Naive thymus-derived CD8-positive, alpha-beta T cell (primary cell): ENCODE results near the gene OVCH1. TPM values are rescaled to one million over a fixed set of nuclear protein-coding genes. Genes with fewer than 3 reads are reported as not detected.
A peak's percentile ranks its signal among the peaks of the same experiment; 100 is the strongest.

Experiments used
- ATAC-seq, 2 donors: fragments of 150-1000 bp; cut with Tn5 transposase in 1 of 2; sonication (Bioruptor Pico), chemical (Tn5 transposase) in 1 of 2; 1 replicate in 1 of 2; 2 replicates in 1 of 2; pipeline ENCODE4 v1.10.0; 2021; ENCODE audit warnings: mild to moderate bottlenecking in 2 of 2, moderate library complexity in 2 of 2
- POLR2A ChIA-PET: fragments of 350-600 bp; sonication (Branson Sonifier 250); formaldehyde crosslinking; loops from one replicate; lab custom pipeline; 2021; ENCODE audit warnings: antibody characterized with exemption; lab: Charles Lee
- DNase-seq, 10 donors: peaks; one replicate each; pipeline versions ENCODE4 v3.0.0 to v3.0.0-alpha.2; 2020 to 2022
- H3K27ac Mint-ChIP-seq, 10 donors: one replicate each; pipeline ENCODE4 v1.8.0; 2020 to 2022; ENCODE audit warnings: mild to moderate bottlenecking in 10 of 10, mixed read lengths in 10 of 10, moderate library complexity in 4 of 10, inconsistent platforms in 1 of 10
- H3K27me3 Mint-ChIP-seq, 5 donors: one replicate each; pipeline ENCODE4 v1.8.0; 2021 to 2022; ENCODE audit warnings: mixed read lengths in 5 of 5
- H3K36me3 Mint-ChIP-seq, 3 donors: one replicate each; pipeline ENCODE4 v1.8.0; 2020 to 2022; ENCODE audit warnings: mixed read lengths in 3 of 3, mild to moderate bottlenecking in 2 of 3, inconsistent platforms in 1 of 3
- H3K4me1 Mint-ChIP-seq, 4 donors: one replicate each; pipeline ENCODE4 v1.8.0; 2021 to 2022; ENCODE audit warnings: mixed read lengths in 4 of 4
- H3K4me3 Mint-ChIP-seq, 10 donors: one replicate each; pipeline ENCODE4 v1.8.0; 2020 to 2022; ENCODE audit warnings: mild to moderate bottlenecking in 10 of 10, mixed read lengths in 10 of 10, moderate library complexity in 6 of 10, inconsistent platforms in 1 of 10
- H3K9me3 Mint-ChIP-seq, 9 donors: one replicate each; pipeline ENCODE4 v1.8.0; 2020 to 2022; ENCODE audit warnings: mixed read lengths in 9 of 9, mild to moderate bottlenecking in 3 of 9, inconsistent platforms in 1 of 9, moderate library complexity in 1 of 9
- polyA plus RNA-seq, 3 donors: library from polyadenylated mRNA; unstranded; fragments of 300-500 nt; fragmentation: Illumina TruSeq; gene quantifications; one replicate each; pipeline ENCODE4 v1.2.3, GENCODE V29; 2021
- total RNA-seq, 8 experiments: library from RNA in 2 of 8; stranded (reverse) in 2 of 8; gene quantifications; one replicate each; pipeline ENCODE4 v1.2.3 and lab custom pipeline; 2021 to 2026

Gene OVCH1
- total and polyA plus RNA-seq, 5 experiments from 2014 or later = not detected

DNA sequence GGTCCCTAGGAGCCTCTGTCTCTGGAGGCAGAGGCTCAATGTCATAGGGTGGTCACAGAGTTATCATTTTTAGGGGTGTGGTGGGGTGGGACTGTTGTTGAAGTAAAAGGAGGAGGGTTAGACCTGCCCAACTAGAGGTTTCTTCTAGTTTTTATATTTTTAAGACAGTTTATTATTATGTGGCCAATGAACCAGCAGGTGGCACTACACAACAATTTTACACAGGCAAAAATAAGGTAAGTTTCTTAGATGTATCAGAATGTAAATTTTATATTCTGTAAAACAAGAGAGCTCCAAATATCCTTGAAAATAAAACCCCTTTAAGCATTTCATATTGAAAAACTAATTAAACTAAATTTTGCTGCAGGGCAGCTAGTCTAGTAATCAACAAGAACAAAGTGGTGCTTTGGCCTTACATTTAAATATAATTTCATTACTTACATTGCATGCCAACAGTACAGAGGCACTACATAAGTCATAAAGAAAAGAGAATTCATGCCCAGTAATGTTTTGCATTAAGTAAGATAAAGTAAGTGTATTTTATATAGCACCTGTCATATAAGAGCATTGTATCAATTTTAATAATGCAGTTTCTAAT is 22.2 kb upstream of the OVCH1 start:
- Mint-ChIP-seq H3K4me1 (no peaks in the 10 kb centered on the region), H3K4me3 (no peak overlapping the region), H3K27ac (no peak overlapping the region), H3K9me3 (no peaks in the 10 kb centered on the region), H3K27me3 (peaks cover 8 to 12% (median 10%) of the 10 kb centered on the region in 5 donors), H3K36me3 (no peaks in the 10 kb centered on the region)
- no peak for ATAC-seq
- peak in 5 of 10 donors; percentile 2 to 28 (median 23) for DNase-seq
- POLR2A ChIA-PET = no interaction called here

DNA sequence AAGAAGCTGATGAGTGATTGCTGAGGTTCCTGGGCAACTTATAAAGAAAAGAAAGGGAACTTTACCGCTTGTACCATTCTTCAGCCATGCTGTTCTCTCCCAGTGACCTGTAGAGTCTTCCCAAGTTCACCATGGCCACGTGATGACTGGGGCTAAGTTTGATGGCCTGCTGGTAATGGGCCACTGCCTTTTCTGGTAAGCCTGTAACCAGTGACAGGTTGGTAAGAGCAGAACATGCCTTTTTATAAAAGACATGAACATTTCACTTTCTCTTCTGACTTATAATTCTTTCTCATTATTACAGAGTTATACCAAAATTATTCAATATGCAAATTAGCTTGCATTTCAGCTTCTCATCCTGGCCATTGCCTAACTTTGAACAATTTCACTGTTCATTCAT is 20.9 kb upstream of the OVCH1 start:
- Mint-ChIP-seq H3K36me3 (no peaks in the 10 kb centered on the region), H3K27ac (no peak overlapping the region), H3K4me1 (no peaks in the 10 kb centered on the region), H3K9me3 (no peaks in the 10 kb centered on the region), H3K27me3 (peaks cover 13 to 23% (median 16%) of the 10 kb centered on the region in 5 donors), H3K4me3 (no peak overlapping the region)
- ATAC-seq = no peak
- DNase-seq = no peak
- POLR2A ChIA-PET = no interaction called here

DNA sequence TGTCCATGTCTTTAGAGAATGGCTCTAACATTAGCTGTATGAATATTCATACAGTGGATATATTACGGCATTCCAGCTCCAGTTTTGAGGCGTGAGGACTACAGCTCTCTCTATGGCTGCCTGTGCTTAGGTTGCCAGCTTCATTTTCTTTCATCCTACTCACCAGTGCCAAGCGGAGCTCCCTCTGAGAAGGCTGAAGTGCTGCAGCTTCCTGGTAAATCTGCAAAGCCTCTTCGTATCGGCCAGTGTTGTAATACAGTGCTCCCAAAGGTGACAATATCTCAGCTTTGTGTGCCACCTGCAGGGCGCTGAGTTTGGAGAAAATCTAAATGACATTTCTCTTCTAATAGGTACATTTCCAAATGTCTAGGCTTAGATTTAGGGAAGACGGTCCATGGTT is 19.8 kb upstream of the OVCH1 start:
- ATAC-seq (no peak), DNase-seq (no peak)
- H3K4me1 Mint-ChIP-seq = no peaks in the 10 kb centered on the region
- H3K9me3 Mint-ChIP-seq = no peaks in the 10 kb centered on the region
- POLR2A ChIA-PET = no interaction called here
- H3K27ac Mint-ChIP-seq = no peak overlapping the region
- no peak overlapping the region for H3K4me3 Mint-ChIP-seq
- no peaks in the 10 kb centered on the region for H3K36me3 Mint-ChIP-seq
- H3K27me3 Mint-ChIP-seq = peaks cover 13 to 24% (median 16%) of the 10 kb centered on the region in 5 donors

DNA sequence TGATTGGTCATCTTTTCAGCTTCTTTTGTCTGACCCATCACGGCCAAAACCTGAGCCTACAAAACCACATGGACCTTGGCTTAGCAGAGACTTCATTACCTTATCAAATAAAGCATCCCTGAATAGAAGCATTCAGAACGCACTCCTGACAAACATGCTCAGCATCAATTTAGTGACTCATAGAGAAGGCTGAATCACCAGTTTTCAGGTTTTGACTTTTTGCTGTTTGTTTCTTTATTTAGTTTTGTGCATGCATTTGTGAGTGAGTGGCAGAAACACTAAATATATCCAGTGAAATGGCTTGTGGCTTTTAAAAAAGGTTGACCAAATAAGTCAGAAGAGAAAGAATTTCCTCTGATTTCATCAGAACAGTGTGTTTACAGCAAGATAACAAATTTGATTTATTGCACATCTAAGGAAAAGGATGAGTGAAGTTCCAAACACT is 19.0 kb upstream of the OVCH1 start:
- H3K27me3 Mint-ChIP-seq = peaks cover 13 to 24% (median 14%) of the 10 kb centered on the region in 5 donors
- ATAC-seq (no peak), DNase-seq (no peak)
- H3K4me1 Mint-ChIP-seq = no peaks in the 10 kb centered on the region
- H3K27ac Mint-ChIP-seq = no peak overlapping the region
- POLR2A ChIA-PET = no interaction called here
- H3K4me3 Mint-ChIP-seq = no peak overlapping the region
- H3K36me3 Mint-ChIP-seq = no peaks in the 10 kb centered on the region
- H3K9me3 Mint-ChIP-seq = no peaks in the 10 kb centered on the region

DNA sequence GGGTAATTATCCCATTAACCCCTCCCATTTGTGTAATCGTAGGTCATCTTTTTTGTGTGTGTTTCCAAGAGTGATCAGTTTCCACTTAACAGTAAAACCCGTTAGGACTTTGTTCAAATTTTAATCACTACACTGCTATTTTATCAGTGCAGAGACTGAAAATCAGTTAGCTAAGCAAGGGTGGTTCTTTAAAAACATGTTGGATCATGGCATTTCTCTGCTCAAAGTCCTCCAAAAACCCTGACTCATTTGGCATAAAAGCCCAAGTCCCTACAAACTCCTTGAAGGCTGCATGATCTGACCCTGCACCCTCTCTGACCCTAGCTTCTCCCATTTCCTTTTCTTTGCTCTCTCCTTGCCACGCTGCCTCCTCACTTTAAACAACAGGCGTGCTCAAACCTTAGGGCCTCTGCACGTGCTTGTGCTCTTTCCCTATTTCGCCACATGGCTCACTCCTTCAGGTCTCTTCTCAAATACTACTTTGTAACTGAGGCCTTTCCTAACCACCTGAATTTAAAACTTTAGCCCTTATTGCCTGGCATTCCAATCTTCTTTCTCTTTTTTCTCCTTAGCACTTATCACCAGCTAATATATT is 13.2 kb upstream of the OVCH1 start:
- no peak for DNase-seq
- Mint-ChIP-seq H3K27ac (no peak overlapping the region), H3K4me1 (no peaks in the 10 kb centered on the region), H3K9me3 (no peaks in the 10 kb centered on the region), H3K27me3 (peaks cover 14 to 41% (median 28%) of the 10 kb centered on the region in 5 donors), H3K4me3 (no peak overlapping the region), H3K36me3 (no peaks in the 10 kb centered on the region)
- POLR2A ChIA-PET = no interaction called here
- ATAC-seq = no peak

- no peak for ATAC-seq
- Mint-ChIP-seq H3K36me3 (no peaks in the 10 kb centered on the region), H3K4me3 (no peak overlapping the region), H3K4me1 (no peaks in the 10 kb centered on the region), H3K27ac (no peak overlapping the region), H3K27me3 (peaks cover 3 to 30% (median 16%) of the 10 kb centered on the region in 5 donors), H3K9me3 (no peaks in the 10 kb centered on the region)
- no peak for DNase-seq
- POLR2A ChIA-PET = no interaction called here
Measured at GRCh38 chr12:29509503-29509902, 12.0 kb upstream of the OVCH1 start.

GRCh38 chr12:29508949-29509348 is 11.5 kb upstream of the OVCH1 start:
- no peak for ATAC-seq
- no peaks in the 10 kb centered on the region for H3K36me3 Mint-ChIP-seq
- no peaks in the 10 kb centered on the region for H3K4me1 Mint-ChIP-seq
- peaks cover 3 to 25% (median 16%) of the 10 kb centered on the region in 5 donors for H3K27me3 Mint-ChIP-seq
- POLR2A ChIA-PET = no interaction called here
- DNase-seq = no peak
- no peak overlapping the region for H3K27ac Mint-ChIP-seq
- H3K9me3 Mint-ChIP-seq = no peaks in the 10 kb centered on the region
- no peak overlapping the region for H3K4me3 Mint-ChIP-seq

- ATAC-seq = no peak
- DNase-seq = no peak
- POLR2A ChIA-PET = no interaction called here
- Mint-ChIP-seq H3K9me3 (no peaks in the 10 kb centered on the region), H3K4me3 (no peak overlapping the region), H3K27ac (no peak overlapping the region), H3K36me3 (no peaks in the 10 kb centered on the region), H3K27me3 (peaks cover 4 to 19% (median 10%) of the 10 kb centered on the region in 5 donors), H3K4me1 (peaks cover 0 to 2% (median 0%) of the 10 kb centered on the region in 4 donors)
Measured at GRCh38 chr12:29505122-29505521, 7.6 kb upstream of the OVCH1 start.

- no peak for ATAC-seq
- POLR2A ChIA-PET = no interaction called here
Measured at GRCh38 chr12:29503283-29503682, 5.8 kb upstream of the OVCH1 start.

GRCh38 chr12:29499235-29499634 is 1.7 kb upstream of the OVCH1 start:
- ATAC-seq = no peak
- no peak for DNase-seq
- peaks cover 0 to 20% (median 9%) of the 10 kb centered on the region in 5 donors for H3K27me3 Mint-ChIP-seq
- H3K4me1 Mint-ChIP-seq = peaks cover 0 to 2% (median 0%) of the 10 kb centered on the region in 4 donors
- H3K27ac Mint-ChIP-seq = no peak overlapping the region
- H3K36me3 Mint-ChIP-seq = no peaks in the 10 kb centered on the region
- H3K4me3 Mint-ChIP-seq = no peak overlapping the region
- no peaks in the 10 kb centered on the region for H3K9me3 Mint-ChIP-seq
- POLR2A ChIA-PET = no interaction called here

More at GRCh38 chr12:29503283-29503682, 5.8 kb upstream of the OVCH1 start:
- DNase-seq = no peak
- peaks cover 0 to 2% (median 0%) of the 10 kb centered on the region in 4 donors for H3K4me1 Mint-ChIP-seq
- peaks cover 5 to 19% (median 10%) of the 10 kb centered on the region in 5 donors for H3K27me3 Mint-ChIP-seq
- no peak overlapping the region for H3K27ac Mint-ChIP-seq
- no peak overlapping the region for H3K4me3 Mint-ChIP-seq
- no peaks in the 10 kb centered on the region for H3K36me3 Mint-ChIP-seq
- H3K9me3 Mint-ChIP-seq = no peaks in the 10 kb centered on the region

GRCh38 chr12:29492891-29493290 is 4.6 kb downstream of the OVCH1 start:
- ATAC-seq (no peak), DNase-seq (no peak)
- H3K4me3 Mint-ChIP-seq = no peak overlapping the region
- H3K9me3 Mint-ChIP-seq = no peaks in the 10 kb centered on the region
- peaks cover 13 to 34% (median 23%) of the 10 kb centered on the region in 5 donors for H3K27me3 Mint-ChIP-seq
- H3K4me1 Mint-ChIP-seq = no peaks in the 10 kb centered on the region
- no peak overlapping the region for H3K27ac Mint-ChIP-seq
- POLR2A ChIA-PET = no interaction called here
- H3K36me3 Mint-ChIP-seq = no peaks in the 10 kb centered on the region

- Mint-ChIP-seq H3K9me3 (no peaks in the 10 kb centered on the region), H3K4me3 (no peak overlapping the region), H3K36me3 (no peaks in the 10 kb centered on the region), H3K27ac (no peak overlapping the region), H3K4me1 (no peaks in the 10 kb centered on the region), H3K27me3 (peaks cover 13 to 40% (median 15%) of the 10 kb centered on the region in 5 donors)
- ATAC-seq (no peak), DNase-seq (no peak)
- POLR2A ChIA-PET = no interaction called here
Measured at GRCh38 chr12:29486972-29487371, 10.5 kb downstream of the OVCH1 start.

DNA sequence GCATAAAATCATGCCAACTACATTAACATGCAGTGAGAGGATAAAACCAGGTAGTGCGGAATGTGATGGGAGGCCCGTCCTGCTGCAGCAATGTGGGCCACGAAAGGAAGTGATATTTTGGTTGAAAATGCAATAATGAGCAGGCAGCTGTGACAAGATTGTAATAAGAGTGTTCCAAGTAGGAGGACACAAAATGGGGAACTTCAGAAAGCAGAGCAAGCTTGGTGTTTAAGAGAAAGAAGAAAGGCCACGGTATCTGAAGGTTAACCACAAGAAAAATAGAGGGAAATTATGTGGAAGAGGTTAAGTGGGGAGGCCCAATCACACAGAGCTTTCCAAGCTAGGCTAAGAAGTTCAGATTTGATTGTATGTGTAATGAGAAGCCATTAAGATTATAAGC is 34.3 kb downstream of the OVCH1 start:
- Mint-ChIP-seq H3K9me3 (peaks cover 0 to 4% (median 0%) of the 10 kb centered on the region in 9 donors), H3K4me1 (peaks cover 0 to 2% (median 0%) of the 10 kb centered on the region in 4 donors), H3K4me3 (no peak overlapping the region), H3K27ac (no peak overlapping the region), H3K36me3 (no peaks in the 10 kb centered on the region), H3K27me3 (peaks cover 0 to 8% (median 7%) of the 10 kb centered on the region in 5 donors)
- no peak for DNase-seq
- POLR2A ChIA-PET = no interaction called here
- no peak for ATAC-seq
